RWPE1 (cell line): ENCODE measurements around the gene AACS.

Source experiments
- CTCF ChIA-PET: fragments of 350-600 bp; sonication (Branson Sonifier 250); formaldehyde crosslinking; extraction: SDS; loops from one replicate; lab custom pipeline; 2021; lab: Yijun Ruan, JAX
- POLR2A ChIA-PET: fragments of 400-600 bp; formaldehyde crosslinking; extraction: SDS; loops from one replicate; lab custom pipeline; 2020; ENCODE audit warnings: antibody characterized with exemption; ENCODE audit not compliant: low non-redundant PET; lab: Yijun Ruan, JAX
- DNase-seq: peaks from one replicate; pipeline ENCODE4 v3.0.0; 2012; ENCODE audit warnings: low spot score
- H3K27ac ChIP-seq: fragments of 450-650 bp; 2 replicates; pipeline ENCODE4 v1.5.1; 2017
- TF ChIP-seq, protein P1 (sequence below): fragments of 450-650 bp; conservative IDR thresholded peaks from 2 replicates; pipeline ENCODE4 v1.5.1; 2017; ENCODE audit warnings: low read depth, mild to moderate bottlenecking

Gene AACS

DNA sequence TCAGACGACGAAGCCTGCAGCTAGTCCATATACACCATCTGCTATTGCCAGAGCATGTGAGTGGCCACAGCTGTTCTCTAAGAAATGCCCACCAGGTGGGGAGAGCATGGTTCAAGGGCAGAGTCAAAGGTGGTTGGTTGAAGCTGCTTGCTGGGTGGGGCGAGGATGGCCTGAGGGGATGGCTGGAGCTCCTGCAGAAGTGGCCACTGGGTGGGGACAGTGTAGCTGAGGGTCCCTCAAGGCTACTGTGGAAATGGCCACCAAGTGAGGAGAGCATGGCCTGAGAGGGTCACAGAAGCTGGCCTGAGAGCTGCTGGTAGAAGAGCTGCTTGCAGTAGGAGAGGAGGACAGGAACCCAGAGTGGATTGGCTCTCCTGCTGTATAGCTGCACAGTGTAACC, 102.4 kb downstream of the AACS start:
- TF ChIP-seq, protein P1, sequence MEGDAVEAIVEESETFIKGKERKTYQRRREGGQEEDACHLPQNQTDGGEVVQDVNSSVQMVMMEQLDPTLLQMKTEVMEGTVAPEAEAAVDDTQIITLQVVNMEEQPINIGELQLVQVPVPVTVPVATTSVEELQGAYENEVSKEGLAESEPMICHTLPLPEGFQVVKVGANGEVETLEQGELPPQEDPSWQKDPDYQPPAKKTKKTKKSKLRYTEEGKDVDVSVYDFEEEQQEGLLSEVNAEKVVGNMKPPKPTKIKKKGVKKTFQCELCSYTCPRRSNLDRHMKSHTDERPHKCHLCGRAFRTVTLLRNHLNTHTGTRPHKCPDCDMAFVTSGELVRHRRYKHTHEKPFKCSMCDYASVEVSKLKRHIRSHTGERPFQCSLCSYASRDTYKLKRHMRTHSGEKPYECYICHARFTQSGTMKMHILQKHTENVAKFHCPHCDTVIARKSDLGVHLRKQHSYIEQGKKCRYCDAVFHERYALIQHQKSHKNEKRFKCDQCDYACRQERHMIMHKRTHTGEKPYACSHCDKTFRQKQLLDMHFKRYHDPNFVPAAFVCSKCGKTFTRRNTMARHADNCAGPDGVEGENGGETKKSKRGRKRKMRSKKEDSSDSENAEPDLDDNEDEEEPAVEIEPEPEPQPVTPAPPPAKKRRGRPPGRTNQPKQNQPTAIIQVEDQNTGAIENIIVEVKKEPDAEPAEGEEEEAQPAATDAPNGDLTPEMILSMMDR = no peak
- POLR2A ChIA-PET = no interaction called here
- H3K27ac ChIP-seq = no peak overlapping the region
- no peak for DNase-seq
- CTCF ChIA-PET = interaction anchor here (0.9 kb wide), 1 partner anchor 16 kb away, joined by 6 read pairs; no protein-coding TSS in a partner anchor

DNA sequence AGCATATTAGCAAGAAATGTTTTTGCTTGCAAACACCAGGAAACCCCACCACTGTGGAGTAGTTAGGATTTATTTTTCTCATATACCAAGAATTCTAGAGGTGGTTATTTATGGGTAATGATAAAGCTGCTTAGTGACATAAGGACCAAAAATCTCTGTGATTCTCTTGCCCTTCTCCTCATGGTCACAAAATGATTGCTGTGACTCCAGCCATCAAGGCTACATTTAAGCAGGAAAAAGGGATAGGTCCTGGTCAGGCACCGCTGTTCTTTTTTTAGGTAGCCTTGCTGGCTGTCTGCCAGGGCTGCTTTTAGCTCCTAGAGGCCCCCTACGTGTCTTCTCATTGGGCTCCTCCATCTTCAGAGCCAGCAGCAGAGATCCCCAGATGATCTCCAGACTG, 104.2 kb downstream of the AACS start:
- ChIA-PET CTCF (interaction anchor here (0.8 to 1.0 kb wide), 2 partner anchors 14 to 73 kb away, joined by 3 read pairs; no protein-coding TSS in a partner anchor), POLR2A (no interaction called here)
- TF ChIP-seq, protein P1 = no peak
- no peak for DNase-seq
- no peak overlapping the region for H3K27ac ChIP-seq

DNA sequence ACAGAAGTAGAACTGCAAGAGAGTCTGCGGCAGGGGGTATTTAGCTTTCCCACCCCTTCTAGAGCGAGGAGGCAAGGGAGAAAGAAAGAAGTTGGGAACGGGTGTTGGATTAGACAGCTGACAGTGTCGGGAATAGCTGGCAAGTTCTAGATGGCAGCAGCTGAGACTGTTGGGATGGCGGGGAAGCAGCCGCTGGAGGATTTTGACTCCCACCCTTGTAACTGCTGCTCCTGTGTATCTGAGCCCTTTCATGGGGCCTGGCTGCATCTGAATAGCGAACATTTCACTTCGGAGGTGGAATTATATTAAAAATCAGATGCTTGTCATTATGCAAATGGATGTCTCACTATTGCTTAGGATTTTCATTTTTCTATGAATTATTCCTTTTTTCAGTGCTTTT, 104.6 kb downstream of the AACS start:
- ChIA-PET CTCF (interaction anchor here (0.6 to 1.0 kb wide), 3 partner anchors 14 to 848 kb away, joined by 3 read pairs; no protein-coding TSS in a partner anchor), POLR2A (no interaction called here)
- TF ChIP-seq, protein P1 = no peak
- H3K27ac ChIP-seq = no peak overlapping the region
- no peak for DNase-seq

DNA sequence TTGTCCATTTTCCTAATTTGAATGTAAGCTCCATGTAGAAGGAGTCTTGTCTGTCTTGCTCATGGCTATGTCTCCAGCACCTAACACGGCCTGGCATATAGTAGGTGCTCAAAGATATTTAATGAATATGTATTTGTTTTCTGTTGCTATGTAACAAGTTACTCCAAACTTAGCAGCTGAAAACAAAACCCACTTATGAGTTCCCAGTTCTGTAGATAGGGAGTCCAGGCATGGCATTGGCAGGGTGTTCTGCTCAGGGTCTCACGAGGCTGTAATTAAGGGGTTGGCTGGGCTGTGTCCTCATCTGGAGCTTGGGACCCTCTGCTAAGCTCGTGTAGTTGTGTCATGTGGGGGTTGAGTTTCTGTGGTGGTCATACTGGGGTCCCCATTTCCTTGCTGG, 106.0 kb downstream of the AACS start:
- ChIA-PET POLR2A (no interaction called here), CTCF (no interaction called here)
- TF ChIP-seq, protein P1 = no peak
- H3K27ac ChIP-seq = no peak overlapping the region
- DNase-seq = no peak

DNA sequence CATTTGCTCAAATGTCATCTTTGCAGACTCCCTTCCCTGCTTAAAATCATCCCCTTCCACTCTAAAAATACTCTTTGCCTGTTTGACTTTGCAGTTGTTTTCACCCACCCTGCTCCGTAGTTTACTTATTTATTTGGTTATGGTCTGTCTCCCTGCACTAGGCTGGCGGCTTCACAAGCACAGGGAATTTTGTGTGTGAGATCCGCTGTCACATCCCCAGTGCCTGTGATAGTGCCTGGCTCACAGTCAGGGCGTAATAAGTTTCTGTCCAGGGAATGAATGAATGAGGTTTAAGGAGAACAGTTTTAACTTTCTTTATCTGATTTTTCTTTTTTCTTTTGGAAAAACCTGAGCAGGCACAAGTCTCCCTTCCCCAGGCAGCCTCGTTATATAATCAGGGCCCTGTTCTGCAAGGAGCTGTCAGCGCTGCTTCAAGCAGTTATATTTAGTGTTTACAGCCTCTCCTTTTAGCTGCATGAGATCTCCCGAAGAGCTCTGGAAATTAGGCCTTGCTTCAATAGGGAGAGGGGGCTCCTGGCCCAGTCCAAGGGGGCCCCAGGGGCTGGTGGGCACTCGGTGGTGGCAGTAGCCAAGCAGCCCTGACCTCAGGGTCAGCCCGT, 107.1 kb downstream of the AACS start:
- ChIA-PET CTCF (interaction anchor here (0.7 kb wide), 1 partner anchor 9 kb away, joined by 3 read pairs; no protein-coding TSS in a partner anchor), POLR2A (no interaction called here)
- no peak for DNase-seq
- no peak overlapping the region for H3K27ac ChIP-seq
- TF ChIP-seq, protein P1 = no peak

DNA sequence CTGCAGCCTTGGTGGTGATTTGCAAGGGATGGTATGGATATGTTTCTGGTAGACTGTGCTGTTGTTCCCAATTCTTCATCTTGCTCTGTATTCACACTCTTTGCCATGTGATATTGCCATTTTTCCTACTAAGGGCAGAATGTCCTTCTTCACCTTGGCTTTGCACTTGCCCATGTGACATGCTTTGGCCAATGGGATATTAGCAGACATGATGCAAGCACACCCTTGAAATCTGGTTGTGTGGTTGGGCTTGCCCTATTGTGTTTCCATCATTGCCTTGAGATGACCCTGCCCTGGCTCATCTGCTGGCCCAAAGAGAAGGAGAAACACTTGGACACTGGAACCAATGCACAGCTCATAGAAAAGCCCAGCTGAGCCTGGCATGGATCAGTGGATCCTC, 110.3 kb downstream of the AACS start:
- no peak for DNase-seq
- ChIA-PET POLR2A (interaction anchor here (0.6 kb wide), 1 partner anchor 1252 kb away, joined by 3 read pairs; no protein-coding TSS in a partner anchor), CTCF (interaction anchor here (0.6 to 0.7 kb wide), 3 partner anchors 11 to 596 kb away, joined by 3 to 6 read pairs (median 4); partner anchors contain the start of gene TMEM132B)
- TF ChIP-seq, protein P1 = no peak
- no peak overlapping the region for H3K27ac ChIP-seq
